B cell (primary cell): ENCODE data around the gene UGT1A9.

Experiments
- EZH2 ChIP-seq: IDR thresholded peaks from 2 replicates; pipeline ENCODE4 v1.6.1; 2012; ENCODE audit warnings: borderline replicate concordance, low read depth, mild to moderate bottlenecking, moderate library complexity, low read length; ENCODE audit not compliant: insufficient read depth, poor library complexity, severe bottlenecking
- TF ChIP-seq, protein P1 (sequence below): fragments of 200-600 bp; IDR thresholded peaks from one replicate; pipeline ENCODE4 v1.8.0; 2022; ENCODE audit warnings: antibody characterized with exemption, mild to moderate bottlenecking

- TF ChIP-seq, protein P1, sequence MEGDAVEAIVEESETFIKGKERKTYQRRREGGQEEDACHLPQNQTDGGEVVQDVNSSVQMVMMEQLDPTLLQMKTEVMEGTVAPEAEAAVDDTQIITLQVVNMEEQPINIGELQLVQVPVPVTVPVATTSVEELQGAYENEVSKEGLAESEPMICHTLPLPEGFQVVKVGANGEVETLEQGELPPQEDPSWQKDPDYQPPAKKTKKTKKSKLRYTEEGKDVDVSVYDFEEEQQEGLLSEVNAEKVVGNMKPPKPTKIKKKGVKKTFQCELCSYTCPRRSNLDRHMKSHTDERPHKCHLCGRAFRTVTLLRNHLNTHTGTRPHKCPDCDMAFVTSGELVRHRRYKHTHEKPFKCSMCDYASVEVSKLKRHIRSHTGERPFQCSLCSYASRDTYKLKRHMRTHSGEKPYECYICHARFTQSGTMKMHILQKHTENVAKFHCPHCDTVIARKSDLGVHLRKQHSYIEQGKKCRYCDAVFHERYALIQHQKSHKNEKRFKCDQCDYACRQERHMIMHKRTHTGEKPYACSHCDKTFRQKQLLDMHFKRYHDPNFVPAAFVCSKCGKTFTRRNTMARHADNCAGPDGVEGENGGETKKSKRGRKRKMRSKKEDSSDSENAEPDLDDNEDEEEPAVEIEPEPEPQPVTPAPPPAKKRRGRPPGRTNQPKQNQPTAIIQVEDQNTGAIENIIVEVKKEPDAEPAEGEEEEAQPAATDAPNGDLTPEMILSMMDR, result no peak
- TF ChIP-seq EZH2, result no peak
Observed at GRCh38 chr2:233818639-233819621, 147.2 kb downstream of the UGT1A9 start.
